Tibial nerve (tissue), 4 donors: ENCODE results near the gene KCNJ6.

Experiments used
- CTCF ChIP-seq, 5 experiments: fragments of 200-600 bp in 3 of 5; fragments of 450-650 bp in 2 of 5; sonication (generic) in 3 of 5; IDR thresholded peaks; one replicate each; pipeline ENCODE4 v1.5.1; 2016 to 2019; ENCODE audit warnings: antibody characterized with exemption in 5 of 5, mild to moderate bottlenecking in 3 of 5, moderate library complexity in 2 of 5
- EP300 ChIP-seq, 2 donors: sonication (generic); formaldehyde crosslinking; IDR thresholded peaks; one replicate each; pipeline ENCODE4 v1.6.1; 2017; ENCODE audit warnings: antibody characterized with exemption in 2 of 2, mild to moderate bottlenecking in 1 of 2
- POLR2A ChIP-seq, 2 donors: fragments of 450-650 bp; IDR thresholded peaks; one replicate each; pipeline ENCODE4 v1.6.1; 2017; ENCODE audit warnings: antibody characterized with exemption in 2 of 2, mild to moderate bottlenecking in 2 of 2, moderate library complexity in 2 of 2

DNA sequence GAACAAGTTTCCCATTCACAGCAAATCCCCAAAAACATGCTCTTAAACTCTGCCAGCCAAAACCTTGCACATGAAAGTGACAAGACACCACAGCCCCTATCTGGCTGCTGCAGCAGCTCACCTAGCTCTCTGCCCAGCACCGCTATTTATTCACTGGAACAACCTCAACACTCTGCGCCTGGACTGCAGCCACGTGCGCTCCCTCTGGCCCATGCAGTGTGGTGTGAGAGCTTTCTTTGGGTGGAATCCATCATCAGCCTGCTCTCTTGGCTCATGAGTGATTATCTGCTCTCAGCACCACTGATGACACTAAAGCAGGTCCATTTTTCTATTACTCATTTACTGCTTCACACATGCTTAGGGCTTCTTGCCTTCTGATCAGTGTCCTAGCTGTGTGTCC is 11.4 kb downstream of the KCNJ6 start:
- TF ChIP-seq CTCF (IDR thresholded peaks at IDR 0.05) (no peak), POLR2A (IDR thresholded peaks at IDR 0.05) (no peak), EP300 (IDR thresholded peaks at IDR 0.05) (no peak)
